ENCODE measurements around the gene NUP88. TPM values are rescaled to one million over a fixed set of nuclear protein-coding genes. Genes with fewer than 3 reads are reported as not detected.

NUP88 gene
- total and polyA plus RNA-seq, 2 donors (not counting 3 experiments of a cell fraction or from before 2014, with no cell fraction given): 52.5 to 95.8 TPM

GRCh38 chr17:5434984-5435383 lies 15.5 kb upstream of the NUP88 start:
- Histone ChIP-seq H2AFZ (ENCODE audit: low read depth, low read length) (no peak overlapping the region), H3K9ac (replicated peaks; ENCODE audit: extremely low read depth, insufficient read depth, low read length) (no peak overlapping the region), H3K27me3 (ENCODE audit: control insufficient read depth in 2 of 2, insufficient read depth in 2 of 2, low read length in 2 of 2) (no peaks in the 10 kb centered on the region), H3K36me3 (ENCODE audit: control insufficient read depth in 2 of 2, extremely low read depth in 1 of 2, insufficient read depth in 2 of 2, low read length in 2 of 2) (peaks cover 19 to 33% of the 10 kb centered on the region in 2 experiments), H3K9me3 (replicated peaks; ENCODE audit: control insufficient read depth, insufficient read depth, low read length) (no peaks in the 10 kb centered on the region), H3K9me1 (replicated peaks; ENCODE audit: control insufficient read depth, extremely low read depth, insufficient read depth, low read length) (no peaks in the 10 kb centered on the region), H3K4me1 (ENCODE audit: control insufficient read depth, extremely low read depth, insufficient read depth, low read length) (peaks cover 17% of the 10 kb centered on the region), H3K4me2 (ENCODE audit: insufficient read depth, low read length) (no peak overlapping the region), H3K4me3 (replicated peaks in 1 of 3; ENCODE audit: insufficient read depth in 1 of 3, low read depth in 1 of 3, low read length in 3 of 3) (no peak overlapping the region), H3K27ac (ENCODE audit: insufficient read depth, low read depth, low read length) (no peak overlapping the region), H3K79me2 (ENCODE audit: control insufficient read depth, insufficient read depth, low read length) (peaks cover 28% of the 10 kb centered on the region), H4K20me1 (replicated peaks; ENCODE audit: control insufficient read depth, extremely low read depth, insufficient read depth, low read length) (no peaks in the 10 kb centered on the region)
- POLR2A ChIA-PET: no interaction called here
- dilution Hi-C loops (cut with MboI; ENCODE audit: extremely low pct_ligation_motif_present, low sequenced_read_pairs) (no loop called here), intact Hi-C loops (cut with micrococcal nuclease) (no loop called here)
- FAIRE-seq: no peak
- DNase-seq (ENCODE audit: low read depth, low spot score): no peak
- CTCF ChIA-PET: no interaction called here
- TF ChIP-seq POLR2A (IDR thresholded peaks at IDR 0.05; ENCODE audit: low read depth, low read length) (no peak), MYC (IDR thresholded peaks at IDR 0.05; ENCODE audit: low read depth, low read length) (no peak), MAX (IDR thresholded peaks at IDR 0.05; ENCODE audit: insufficient read depth, insufficient read length) (no peak), JUN (IDR thresholded peaks at IDR 0.05; ENCODE audit: borderline replicate concordance, insufficient read depth, insufficient read length, low read depth) (no peak), FOS (IDR thresholded peaks at IDR 0.05; ENCODE audit: borderline replicate concordance, insufficient read depth, low read length) (no peak), EZH2 (IDR thresholded peaks at IDR 0.05; ENCODE audit: borderline replicate concordance, low read depth, low read length, severe bottlenecking) (no peak), POLR2AphosphoS5 (IDR thresholded peaks at IDR 0.05; ENCODE audit: insufficient read depth, low read depth, low read length) (no peak), GATA2 (IDR thresholded peaks at IDR 0.05; ENCODE audit: insufficient read depth, insufficient read length, low read depth, low read length) (no peak), CTCF (IDR thresholded peaks at IDR 0.05; ENCODE audit: extremely low read depth in 1 of 2, insufficient read depth in 1 of 2, low read depth in 1 of 2, low read length in 2 of 2) (no peak)
- BruUV-seq (replicated peaks): no TSS peak
